K562 (cell line): ENCODE measurements around the gene MEFV. TPM values are rescaled to one million over a fixed set of nuclear protein-coding genes. Genes with fewer than 3 reads are reported as not detected.

Source experiments
- CUX1 ChIP-seq: fragments of 200-800 bp; sonication (Bioruptor generic); IDR thresholded peaks from 2 replicates; pipeline ENCODE4 v1.6.1; 2016; ENCODE audit warnings: missing genetic modification characterization, missing compliant biosample characterization
- MAZ ChIP-seq, 2 experiments: fragments of 450-650 bp in 1 of 2; sonication (generic) in 1 of 2; formaldehyde crosslinking; IDR thresholded peaks in 1 of 2; conservative IDR thresholded peaks in 1 of 2; 2 replicates each; pipeline versions ENCODE4 v1.4.0 to v1.5.0; 2020; ENCODE audit warnings: mild to moderate bottlenecking in 1 of 2, missing genetic modification reagents in 1 of 2
- TAF1 ChIP-seq: IDR thresholded peaks from 2 replicates; pipeline ENCODE4 v1.6.1; 2011; ENCODE audit warnings: mild to moderate bottlenecking, low read length, moderate library complexity; ENCODE audit not compliant: insufficient read depth, control insufficient read depth, severe bottlenecking; ENCODE audit errors: extremely low read depth
- ZNF316 ChIP-seq: fragments of 450-650 bp; IDR thresholded peaks from 2 replicates; pipeline ENCODE4 v1.6.1; 2016
- polyA plus RNA-seq, 8 experiments: library from polyadenylated mRNA; depleted of rRNA in 4 of 8; stranded (reverse) in 5 of 8; unstranded in 3 of 8; fragments of >200 nt; fragmentation: Nextera tagmentation in 2 of 8; fragmentation: Illumina TruSeq in 1 of 8; extraction: Ambion mirVana in 2 of 8; extraction: Trizol in 1 of 8; gene quantifications; 2 replicates each; pipeline versions ENCODE4 v1.2.1 to v1.2.3, GENCODE V29; 2011 to 2014; ENCODE audit warnings: inconsistent platforms in 1 of 8, missing spikeins in 1 of 8
- total RNA-seq, 7 experiments: library from RNA; depleted of rRNA in 6 of 7; stranded (reverse); fragments of >200 nt in 6 of 7; fragmentation: Illumina TruSeq in 2 of 7; extraction: Trizol in 2 of 7; gene quantifications; 2 replicates each; pipeline versions ENCODE4 v1.2.1 to v1.2.3, GENCODE V29; 2011 to 2021; ENCODE audit warnings: low replicate concordance in 1 of 7
- TF ChIP-seq, protein P1 (sequence below), 2 experiments: fragments of 200-800 bp in 1 of 2; sonication (Bioruptor generic) in 1 of 2; sonication (generic) in 1 of 2; formaldehyde crosslinking in 1 of 2; IDR thresholded peaks in 1 of 2; conservative IDR thresholded peaks in 1 of 2; 2 replicates each; pipeline versions ENCODE4 v1.5.0 to v1.6.1; 2016 to 2020; ENCODE audit warnings: missing compliant biosample characterization in 1 of 2, missing genetic modification characterization in 1 of 2, missing genetic modification reagents in 1 of 2

The MEFV gene
- total and polyA plus RNA-seq, 9 of the 15 experiments (the other 6 are each of a cell fraction or from before 2014, with no cell fraction given) = 0.14 TPM; not detected in 8

- TF ChIP-seq, protein P1, sequence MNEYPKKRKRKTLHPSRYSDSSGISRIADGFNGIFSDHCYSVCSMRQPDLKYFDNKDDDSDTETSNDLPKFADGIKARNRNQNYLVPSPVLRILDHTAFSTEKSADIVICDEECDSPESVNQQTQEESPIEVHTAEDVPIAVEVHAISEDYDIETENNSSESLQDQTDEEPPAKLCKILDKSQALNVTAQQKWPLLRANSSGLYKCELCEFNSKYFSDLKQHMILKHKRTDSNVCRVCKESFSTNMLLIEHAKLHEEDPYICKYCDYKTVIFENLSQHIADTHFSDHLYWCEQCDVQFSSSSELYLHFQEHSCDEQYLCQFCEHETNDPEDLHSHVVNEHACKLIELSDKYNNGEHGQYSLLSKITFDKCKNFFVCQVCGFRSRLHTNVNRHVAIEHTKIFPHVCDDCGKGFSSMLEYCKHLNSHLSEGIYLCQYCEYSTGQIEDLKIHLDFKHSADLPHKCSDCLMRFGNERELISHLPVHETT (CRISPR knock-in tag; conservative IDR thresholded peaks at IDR 0.05 in 1 of 2, IDR thresholded peaks at IDR 0.05 in 1 of 2) = no peak
- TF ChIP-seq MAZ (CRISPR knock-in tag; conservative IDR thresholded peaks at IDR 0.05 in 1 of 2, IDR thresholded peaks at IDR 0.05 in 1 of 2) (peak in 1 of 2 experiments; percentile 47; a peak in 2 of 4 replicates), ZNF316 (peak; percentile 91), TAF1 (peak; percentile 40), CUX1 (CRISPR knock-in tag) (peak; percentile 72; the same call in 1 of the 2 replicates)
These were observed 25.8 kb upstream of the MEFV start (continued) for GRCh38 chr16:3282103-3282729.
